Measurements from ENCODE around the gene SLC29A3.

The SLC29A3 gene

GRCh38 chr10:71319042-71319799 is at the start of gene SLC29A3:
SLC29A3 (plus strand) TSS chr10:71319259; CDS start chr10:71319310, 51 bp downstream.
- peak; percentile 72 for TF ChIP-seq CTCF (IDR thresholded peaks at IDR 0.05)

GRCh38 chr10:71269301-71270288 is 49.5 kb upstream of the SLC29A3 start:
- no peak for TF ChIP-seq CTCF (IDR thresholded peaks at IDR 0.05)

GRCh38 chr10:71270301-71271220 is 48.5 kb upstream of the SLC29A3 start:
- peak; percentile 68 for TF ChIP-seq CTCF (IDR thresholded peaks at IDR 0.05)

GRCh38 chr10:71271662-71272055 is 47.4 kb upstream of the SLC29A3 start:
- TF ChIP-seq CTCF (IDR thresholded peaks at IDR 0.05), result no peak

GRCh38 chr10:71272056-71272771 is 46.8 kb upstream of the SLC29A3 start:
- TF ChIP-seq CTCF (IDR thresholded peaks at IDR 0.05), result no peak

- no peak for TF ChIP-seq CTCF (IDR thresholded peaks at IDR 0.05)
These were observed 45.6 kb upstream of the SLC29A3 start for GRCh38 chr10:71273506-71273905.
